ENCODE data around the gene TREML4. TPM values are rescaled to one million over a fixed set of nuclear protein-coding genes. Genes with fewer than 3 reads are reported as not detected.

Gene TREML4
- total and polyA plus RNA-seq, 2 of the 8 experiments (the other 6 are each of a cell fraction or from before 2014, with no cell fraction given): not detected

DNA sequence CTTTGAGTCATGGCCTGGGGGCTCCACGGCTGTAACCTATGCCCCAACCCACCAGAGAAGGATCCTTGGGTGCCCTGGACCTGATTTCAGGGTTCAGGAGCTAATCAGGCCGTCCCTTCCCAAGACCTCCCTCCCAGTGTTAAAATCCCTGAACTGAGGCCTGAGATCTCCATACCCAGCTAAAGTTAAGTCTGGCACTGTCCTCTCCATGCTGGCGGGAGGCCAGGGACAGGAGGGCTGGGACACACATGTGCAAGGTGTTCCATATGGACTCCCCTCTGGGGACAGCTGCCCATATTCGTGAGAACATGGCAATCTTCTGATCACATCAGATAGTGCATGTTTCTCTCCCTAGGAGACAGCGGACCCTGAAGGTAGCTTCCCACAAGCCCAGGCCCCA, 11.5 kb upstream of the TREML4 start:
- no peak overlapping the region for H2BK5ac ChIP-seq (ENCODE audit: low read depth, low read length)
- H3K9me3 ChIP-seq (ENCODE audit: insufficient read depth in 2 of 2, low read depth in 1 of 2, low read length in 1 of 2): no peaks in the 10 kb centered on the region; a peak in 1 of 4 replicates
- no peak overlapping the region for H4K8ac ChIP-seq (ENCODE audit: extremely low read depth, insufficient read depth, low read length)
- H2BK120ac ChIP-seq (replicated peaks; ENCODE audit: low read depth, low read length): no peak overlapping the region
- no peak overlapping the region for H3K14ac ChIP-seq (ENCODE audit: insufficient read length)
- no peak overlapping the region for H2AK5ac ChIP-seq (ENCODE audit: low read depth, low read length)
- no peak overlapping the region for H2AFZ ChIP-seq (ENCODE audit: low read length)
- no peak overlapping the region for H3K4me3 ChIP-seq (ENCODE audit: extremely low read depth in 1 of 4, insufficient read depth in 2 of 4, low read depth in 3 of 4, low read length in 4 of 4)
- H4K5ac ChIP-seq (ENCODE audit: insufficient read length, low read depth, low read length): no peak overlapping the region
- H2BK15ac ChIP-seq (ENCODE audit: low read length): no peak overlapping the region
- DNase-seq (ENCODE audit: low read depth in 1 of 2, low spot score in 2 of 2) (no peak), FAIRE-seq (no peak)
- H3K4ac ChIP-seq (replicated peaks; ENCODE audit: insufficient read length, low read depth, low read length): no peak overlapping the region
- no peak overlapping the region for H3K56ac ChIP-seq (replicated peaks; ENCODE audit: insufficient read length, low read depth, low read length)
- H3K23me2 ChIP-seq (ENCODE audit: low read depth, low read length): no peaks in the 10 kb centered on the region
- WGBS, 2 experiments (ENCODE audit: extremely low coverage in 1 of 2, insufficient coverage in 1 of 2, insufficient read length in 1 of 2, insufficient replicate concordance in 2 of 2, low coverage in 1 of 2, low lambda C conversion rate in 2 of 2, missing lambda C conversion rate in 1 of 2): 73% methylated on average over 5 of the region's 5 CpGs; no CpG with 5 or more reads in 1 of the 2 experiments
- H3K18ac ChIP-seq (ENCODE audit: extremely low read depth, low read length): no peak overlapping the region
- no peak overlapping the region for H2BK12ac ChIP-seq (ENCODE audit: low read depth, low read length)
- H3K4me1 ChIP-seq (replicated peaks in 1 of 4; ENCODE audit: control insufficient read depth in 3 of 4, insufficient read depth in 4 of 4, low read length in 3 of 4): no peaks in the 10 kb centered on the region
- H3K27me3 ChIP-seq (replicated peaks in 1 of 4; ENCODE audit: control insufficient read depth in 3 of 4, extremely low read depth in 1 of 4, insufficient read depth in 3 of 4, low read length in 3 of 4): no peaks in the 10 kb centered on the region
- TF ChIP-seq TEAD4 (IDR thresholded peaks at IDR 0.05; ENCODE audit: low read depth, low read length): no peak
- TF ChIP-seq TBP (IDR thresholded peaks at IDR 0.05; ENCODE audit: low read depth, low read length): no peak
- no peak for TF ChIP-seq POU5F1 (IDR thresholded peaks at IDR 0.05; ENCODE audit: low read depth, low read length)
- no peaks in the 10 kb centered on the region for H3K79me2 ChIP-seq (ENCODE audit: control insufficient read depth in 1 of 2, insufficient read depth in 2 of 2, low read length in 2 of 2)
- no peak overlapping the region for H2BK20ac ChIP-seq (ENCODE audit: low read length)
- H4K91ac ChIP-seq (replicated peaks; ENCODE audit: insufficient read length, low read length): no peak overlapping the region
- no peak overlapping the region for H3K27ac ChIP-seq (ENCODE audit: low read depth, low read length)
- no peaks in the 10 kb centered on the region; a peak in 1 of 8 replicates for H3K36me3 ChIP-seq (ENCODE audit: control insufficient read depth in 2 of 4, insufficient read depth in 4 of 4, low read length in 3 of 4)
- CTCF ChIA-PET (ENCODE audit: partially characterized antibody): interaction anchor here (2.2 to 3.3 kb wide), 3 partner anchors 25 to 61 kb away, joined by 8 to 13 read pairs (median 8); no protein-coding TSS in a partner anchor
- no peak overlapping the region for H3K23ac ChIP-seq (ENCODE audit: insufficient read length)
- H3K4me2 ChIP-seq (ENCODE audit: insufficient read depth in 1 of 2, low read depth in 2 of 2, low read length in 2 of 2): no peak overlapping the region
- no peaks in the 10 kb centered on the region for H3K79me1 ChIP-seq (ENCODE audit: low read depth, low read length)
- no peak overlapping the region for H3K9ac ChIP-seq (replicated peaks in 1 of 4; ENCODE audit: extremely low read depth in 1 of 4, low read depth in 3 of 4, low read length in 3 of 4)
- no peaks in the 10 kb centered on the region for H4K20me1 ChIP-seq (replicated peaks in 1 of 2; ENCODE audit: control insufficient read depth in 1 of 2, insufficient read depth in 2 of 2, low read length in 2 of 2)
- POLR2A ChIA-PET (ENCODE audit: partially characterized antibody): no interaction called here
